Measurements from ENCODE around the gene PTPRB.

Gene PTPRB

GRCh38 chr12:70590051-70590450 is 47.2 kb downstream of the PTPRB start:
- peak; percentile 18 to 37 for DNase-seq

- DNase-seq, result no peak
These were observed 52.9 kb downstream of the PTPRB start for GRCh38 chr12:70584332-70584731.

- no peak for DNase-seq
These were observed 54.0 kb downstream of the PTPRB start for GRCh38 chr12:70583251-70583650.

GRCh38 chr12:70581208-70581607 is 56.0 kb downstream of the PTPRB start:
- DNase-seq, result no peak

GRCh38 chr12:70577283-70577634 is 60.0 kb downstream of the PTPRB start:
- no peak for DNase-seq

- peak; percentile 40 to 61 for DNase-seq
These were observed 60.6 kb downstream of the PTPRB start for GRCh38 chr12:70576341-70577282.

GRCh38 chr12:70571705-70572268 is 65.4 kb downstream of the PTPRB start:
- DNase-seq, result no peak

GRCh38 chr12:70571029-70571428 is 66.2 kb downstream of the PTPRB start:
- no peak for DNase-seq

GRCh38 chr12:70561550-70561949 is 75.7 kb downstream of the PTPRB start:
- DNase-seq, result no peak

GRCh38 chr12:70560671-70561070 is 76.6 kb downstream of the PTPRB start:
- DNase-seq, result no peak

GRCh38 chr12:70559390-70559789 is 77.8 kb downstream of the PTPRB start:
- DNase-seq, result no peak

GRCh38 chr12:70557583-70558191 is 79.5 kb downstream of the PTPRB start:
- no peak for DNase-seq

- DNase-seq, result no peak
These were observed 80.9 kb downstream of the PTPRB start for GRCh38 chr12:70556179-70556869.

- no peak for DNase-seq
These were observed 82.1 kb downstream of the PTPRB start for GRCh38 chr12:70555081-70555480.

GRCh38 chr12:70553391-70553859 is 83.8 kb downstream of the PTPRB start:
- DNase-seq, result no peak

GRCh38 chr12:70551731-70552130 is 85.5 kb downstream of the PTPRB start:
- DNase-seq, result no peak

- no peak for DNase-seq
These were observed 87.0 kb downstream of the PTPRB start for GRCh38 chr12:70550180-70550577.

- no peak for DNase-seq
These were observed 87.7 kb downstream of the PTPRB start for GRCh38 chr12:70549340-70550179.

GRCh38 chr12:70543444-70543843 is 93.8 kb downstream of the PTPRB start:
- no peak for DNase-seq

- DNase-seq, result no peak
These were observed 96.2 kb downstream of the PTPRB start for GRCh38 chr12:70540996-70541395.

- no peak for DNase-seq
These were observed 100.6 kb downstream of the PTPRB start for GRCh38 chr12:70536650-70537049.

GRCh38 chr12:70535896-70536374 is 101.3 kb downstream of the PTPRB start:
- no peak for DNase-seq
